SIG-M5 treated with dmso at 0.1 percent for 504 hours (cell line): ENCODE measurements around the gene KANSL1.
"Not testable (repeated sequence)": the region's sequence is repeated elsewhere in the genome, so short reads cannot be mapped to it uniquely, and the experiment has no call there.

Experiments used
- DNase-seq: peaks from one replicate; lab custom pipeline; 2025; ENCODE audit not compliant: unreplicated experiment; lab: John Stamatoyannopoulos, UW

KANSL1 gene

DNA sequence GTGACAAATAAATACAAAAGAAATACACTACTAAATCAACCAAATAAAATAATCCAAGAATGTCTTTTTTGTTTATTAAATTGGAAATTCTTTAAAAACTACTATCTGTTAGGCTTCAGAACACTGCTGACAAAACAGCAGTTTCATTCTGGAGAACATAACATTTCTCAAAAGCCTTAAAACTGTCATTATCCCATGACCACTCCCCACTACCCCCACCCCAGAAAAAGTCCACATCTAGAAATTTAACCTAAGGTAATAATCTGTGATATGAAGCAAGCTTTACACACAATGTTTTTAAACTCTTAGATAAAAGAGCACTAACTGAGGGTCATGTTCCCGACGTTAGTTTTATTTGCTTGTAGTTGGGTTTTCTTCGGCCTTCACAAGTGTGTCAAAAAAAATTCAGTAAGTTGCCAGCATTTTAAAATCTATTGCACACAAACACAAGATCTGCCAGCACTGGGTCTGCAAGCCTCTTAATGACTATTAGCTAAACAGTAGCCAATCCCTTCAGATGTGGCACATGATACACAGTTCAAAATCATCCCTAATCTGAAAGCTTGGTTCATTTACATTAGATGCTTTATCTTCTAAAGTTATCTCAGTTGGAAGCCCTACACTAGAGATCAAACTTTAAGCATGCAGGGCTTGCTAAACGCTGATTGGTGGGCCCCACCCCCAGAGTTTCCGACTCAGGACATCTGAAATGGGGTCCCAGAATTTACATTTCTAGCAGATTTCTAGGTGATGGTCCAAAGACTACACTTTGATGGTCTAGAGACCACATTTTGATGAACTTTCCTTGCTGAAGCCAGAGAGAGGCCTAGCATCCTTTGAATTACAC lies 75.2 kb downstream of the KANSL1 start:
- DNase-seq, result no peak

DNA sequence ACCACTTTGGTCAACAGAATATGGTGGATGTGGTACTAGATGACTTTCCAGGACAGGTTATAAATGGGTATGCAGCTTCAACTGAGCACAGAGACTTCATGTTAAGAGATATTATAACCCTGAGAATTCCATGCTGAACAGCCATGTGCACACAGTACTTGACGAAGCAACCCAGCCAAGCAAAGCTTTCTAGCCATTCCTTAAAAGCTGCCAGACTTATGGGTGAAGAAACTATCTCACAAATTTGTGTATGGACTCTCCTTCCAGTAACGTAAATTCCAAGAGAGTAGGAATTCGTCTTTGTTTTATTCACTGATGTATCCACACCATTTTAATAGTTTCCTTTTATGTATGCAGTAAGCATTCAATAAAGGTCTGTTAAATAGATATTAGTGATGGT lies 76.1 kb downstream of the KANSL1 start:
- no peak for DNase-seq

DNA sequence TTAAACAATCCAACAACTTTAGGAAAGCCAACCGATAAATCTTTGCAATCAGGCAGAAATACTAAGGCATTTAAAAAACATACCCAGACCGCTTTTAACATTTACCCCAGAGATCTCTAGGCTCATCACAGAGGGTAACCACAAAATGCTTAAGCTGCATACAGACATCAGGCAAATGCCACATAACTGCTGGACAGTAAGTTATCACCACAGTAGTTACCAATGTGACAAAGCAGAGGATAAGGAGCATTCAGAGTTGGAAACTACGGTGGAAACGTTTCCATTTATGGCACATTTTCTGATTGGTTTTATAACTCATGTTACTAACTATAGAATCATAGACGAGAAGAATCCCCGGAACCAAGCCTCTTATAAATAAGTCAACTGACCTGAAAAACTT lies 77.5 kb downstream of the KANSL1 start:
- DNase-seq, result no peak

DNA sequence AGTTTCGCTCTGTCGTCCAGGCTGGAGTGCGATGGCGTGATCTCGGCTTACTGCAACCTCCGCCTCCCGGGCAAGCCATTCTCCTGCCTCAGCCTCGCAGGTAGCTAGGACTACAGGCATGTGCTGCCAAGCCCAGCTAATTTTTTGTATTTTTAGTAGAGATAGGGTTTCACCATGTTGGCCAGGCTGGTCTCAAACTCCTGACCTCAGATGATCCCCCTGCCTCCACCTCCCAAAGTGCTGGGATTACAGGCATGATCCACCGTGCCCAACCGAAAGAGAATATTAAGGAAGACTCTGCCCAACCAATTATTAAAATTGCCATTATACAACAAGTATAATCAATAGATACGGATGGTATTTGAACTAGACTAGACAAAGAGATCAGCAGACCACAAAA lies 82.0 kb downstream of the KANSL1 start:
- not testable (repeated sequence) for DNase-seq

DNA sequence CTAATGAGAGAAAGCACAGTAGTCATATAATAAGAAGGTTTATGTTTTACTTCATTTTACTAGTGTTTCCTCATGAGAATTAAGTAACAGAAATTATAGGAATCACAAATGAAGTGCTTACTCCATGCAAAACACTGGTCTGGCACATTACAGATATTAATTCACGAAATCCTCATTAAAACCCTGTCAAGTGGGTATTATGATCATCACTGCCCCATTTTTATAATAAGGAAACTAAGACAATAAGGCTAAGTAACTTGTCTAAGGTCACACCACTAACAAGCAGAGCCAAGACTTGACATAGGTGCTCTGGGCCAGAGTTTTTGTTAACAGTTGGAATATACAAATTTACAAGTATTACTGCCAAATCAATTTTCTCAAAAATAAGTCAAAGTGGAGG lies 83.0 kb downstream of the KANSL1 start:
- DNase-seq, result no peak

DNA sequence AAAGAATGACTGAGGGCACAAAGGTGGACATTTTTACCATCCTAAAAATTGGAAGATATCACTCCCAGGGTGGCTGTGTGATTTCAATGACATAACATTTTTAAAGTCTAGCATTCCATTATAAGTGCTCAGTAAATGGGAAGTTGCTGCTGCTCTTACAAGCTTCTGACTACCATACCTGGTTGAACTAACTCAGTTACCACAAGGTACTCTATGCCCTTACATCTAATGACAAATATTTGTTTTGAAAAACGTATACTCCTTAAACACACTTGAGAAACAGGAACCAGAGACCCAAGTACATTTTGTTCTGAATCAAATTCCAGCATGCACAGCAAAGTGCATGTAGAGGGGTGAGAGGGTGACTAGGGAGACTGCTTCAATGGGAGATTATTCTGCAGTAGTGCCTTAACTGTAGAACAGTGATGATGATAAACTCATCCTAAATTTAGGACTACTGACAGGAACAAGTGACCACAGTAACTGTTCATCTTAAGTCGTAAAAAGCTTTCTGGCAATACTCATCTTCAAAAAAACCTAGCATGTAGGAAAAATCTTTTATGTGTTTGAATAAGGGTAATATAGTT lies 83.5 kb downstream of the KANSL1 start:
- no peak for DNase-seq

DNA sequence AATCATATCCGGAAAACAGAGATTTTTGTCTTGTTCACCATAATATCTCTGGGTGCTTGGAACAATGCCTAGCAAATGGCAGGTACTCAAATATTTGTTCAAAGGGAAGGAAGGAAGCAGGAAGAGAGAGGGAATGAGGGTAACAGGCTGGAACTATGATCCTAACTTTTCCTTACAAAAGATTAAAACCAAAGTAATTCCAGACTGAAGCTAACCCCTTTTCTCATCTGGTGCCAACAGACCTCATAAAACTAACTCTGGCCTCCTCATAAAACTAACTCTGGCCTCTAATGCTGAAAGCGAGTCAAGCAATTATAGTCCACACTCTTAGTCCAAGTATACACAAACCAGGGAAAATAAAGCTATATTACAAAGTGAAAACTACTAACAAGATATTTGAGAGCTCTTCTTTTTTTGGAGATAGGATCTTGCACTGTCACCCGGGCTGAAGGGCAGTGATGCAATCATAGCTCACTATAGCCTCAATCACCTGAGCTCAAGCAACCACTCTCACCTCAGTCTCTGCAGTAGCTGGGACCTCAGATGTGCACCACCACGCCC lies 84.6 kb downstream of the KANSL1 start:
- no peak for DNase-seq

DNA sequence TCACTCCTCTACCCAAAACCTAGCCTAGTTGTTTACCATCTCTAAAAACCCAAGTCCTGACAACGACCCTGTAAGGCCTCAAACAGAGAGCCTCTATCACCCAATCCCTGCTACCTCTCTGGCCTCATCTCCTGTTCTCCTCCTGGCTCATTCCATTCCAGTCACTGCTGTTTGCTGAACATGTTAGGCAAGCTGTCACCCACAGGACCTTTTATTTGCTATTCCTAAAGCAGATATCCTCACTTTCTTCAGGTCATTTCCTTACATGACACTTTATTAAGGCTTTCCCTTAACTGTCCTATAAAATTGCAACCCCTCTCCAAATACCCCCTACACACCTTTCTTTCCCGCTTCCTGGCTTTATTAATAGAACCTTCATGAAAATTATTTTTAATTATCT lies 85.1 kb downstream of the KANSL1 start:
- DNase-seq, result no peak

DNA sequence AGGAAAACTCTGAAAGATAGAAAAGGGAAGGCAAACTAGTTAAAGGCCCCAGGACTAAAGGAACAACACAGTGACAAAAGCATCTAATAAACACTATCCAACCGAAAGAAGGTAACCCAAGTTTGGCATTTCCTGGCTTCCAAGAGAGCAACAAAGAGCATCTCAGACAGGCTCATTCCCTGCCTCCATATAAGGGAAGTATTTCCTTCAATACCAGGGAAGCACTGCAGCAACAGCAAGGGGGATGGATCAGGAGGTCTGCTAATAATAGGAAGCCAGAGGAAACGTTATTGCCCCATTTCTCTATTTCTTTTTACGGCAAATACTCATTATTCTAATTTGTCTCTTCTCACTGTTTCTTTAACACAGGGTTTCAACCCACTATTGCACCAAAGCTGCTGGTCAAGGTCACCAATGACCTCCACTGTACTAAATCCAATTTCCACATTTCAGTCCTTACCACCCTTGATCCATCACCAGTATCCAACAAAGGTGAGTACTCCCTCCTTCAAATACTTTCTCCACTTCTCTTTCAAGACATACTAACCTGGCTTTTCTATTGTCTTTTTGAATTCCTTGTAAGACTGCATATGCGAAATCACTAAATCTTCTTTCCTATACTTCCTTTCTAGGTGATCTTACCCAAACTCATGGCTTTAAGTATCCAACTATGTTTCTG lies 86.1 kb downstream of the KANSL1 start:
- no peak for DNase-seq

DNA sequence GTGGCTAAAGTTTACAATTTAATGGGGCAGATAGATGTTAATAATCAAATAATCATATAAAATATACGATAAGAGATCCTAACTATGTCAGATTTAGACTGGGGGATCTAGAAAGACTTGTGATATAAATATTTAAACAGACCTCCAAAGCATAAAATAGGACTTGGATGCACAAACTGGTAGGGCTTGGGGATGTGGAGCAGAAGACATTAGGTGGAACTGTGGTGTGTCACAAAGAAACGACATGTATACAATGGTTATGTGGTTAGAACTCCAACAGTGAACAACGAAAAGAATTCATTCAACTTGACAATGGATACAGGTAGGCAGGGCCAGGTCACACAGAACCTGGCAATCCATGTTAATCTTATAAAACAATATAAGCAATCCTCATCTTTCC lies 90.4 kb downstream of the KANSL1 start:
- DNase-seq, result not testable (repeated sequence)

DNA sequence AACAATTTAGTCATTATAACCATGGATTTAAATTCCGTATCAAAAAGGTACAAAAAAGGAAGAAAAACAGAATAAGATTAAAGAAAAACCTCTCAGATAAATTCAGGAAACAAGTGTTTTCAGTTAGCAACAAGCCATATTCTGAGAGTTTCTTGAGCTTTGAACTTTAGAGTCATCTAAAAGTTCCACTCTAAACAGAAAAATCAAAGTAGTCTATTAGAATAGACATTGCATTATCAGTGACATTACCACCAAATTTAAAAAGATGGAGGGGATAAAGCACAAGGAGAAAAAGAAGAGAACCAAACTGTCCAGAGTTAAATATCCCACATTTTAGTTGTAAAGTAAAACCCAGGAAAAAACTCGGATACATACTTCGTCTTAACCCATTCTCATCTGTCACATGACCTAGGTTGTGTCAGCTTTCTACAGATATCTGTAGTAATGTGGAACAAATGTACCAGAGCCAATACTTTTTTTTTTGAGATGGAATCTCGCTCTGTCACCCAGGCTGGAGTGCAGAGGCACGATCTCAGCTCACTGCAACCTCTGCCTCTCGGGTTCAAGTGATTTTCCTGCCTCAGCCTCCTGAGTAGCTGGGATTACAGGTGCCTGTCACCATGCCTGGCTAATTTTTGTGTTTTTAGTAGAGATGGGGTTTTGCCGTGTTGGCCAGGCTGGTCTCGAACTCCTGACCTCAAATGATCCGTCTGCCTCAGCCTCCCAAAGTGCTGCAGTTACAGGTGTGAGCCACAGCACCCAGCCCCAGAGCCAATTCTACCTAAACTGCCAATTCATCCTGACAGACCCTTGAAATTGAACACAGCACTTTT lies 91.2 kb downstream of the KANSL1 start:
- DNase-seq, result not testable (repeated sequence)

DNA sequence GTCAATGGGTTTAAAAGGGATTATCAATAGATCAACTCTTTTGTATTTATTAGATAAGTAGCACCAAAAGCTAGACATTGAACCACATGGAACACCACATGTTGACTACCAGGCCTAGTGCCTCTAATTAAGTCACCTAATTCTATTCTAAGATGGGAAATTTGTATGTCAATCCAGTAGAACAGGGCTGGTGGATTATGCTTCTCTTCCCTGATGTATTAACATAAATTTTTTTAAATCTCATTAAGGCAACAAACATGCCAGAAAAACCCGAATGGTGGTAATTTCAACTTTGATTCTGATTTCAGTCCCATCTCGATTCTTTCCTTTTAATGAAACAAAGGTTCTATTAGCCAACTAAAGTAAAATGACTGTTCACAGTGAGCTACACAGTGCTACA lies 92.6 kb downstream of the KANSL1 start:
- DNase-seq, result no peak

DNA sequence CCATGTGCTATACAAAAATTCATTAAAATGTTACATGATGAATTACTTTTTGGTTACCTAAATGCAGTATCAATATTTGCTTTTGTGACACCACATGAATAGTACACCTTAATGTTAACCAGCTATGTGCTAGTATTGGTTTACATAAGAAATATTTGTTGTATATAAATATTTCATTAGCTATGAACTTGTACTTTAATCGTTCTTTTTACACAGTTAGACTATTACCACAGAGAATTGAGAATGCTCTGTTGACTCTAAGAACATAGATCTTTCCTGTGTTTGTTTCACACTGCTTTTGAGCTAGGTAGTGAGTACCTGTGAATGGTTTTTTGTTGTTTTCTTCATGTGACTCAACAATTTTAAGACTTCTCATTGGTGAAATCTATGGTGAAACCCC lies 93.4 kb downstream of the KANSL1 start:
- DNase-seq, result no peak

DNA sequence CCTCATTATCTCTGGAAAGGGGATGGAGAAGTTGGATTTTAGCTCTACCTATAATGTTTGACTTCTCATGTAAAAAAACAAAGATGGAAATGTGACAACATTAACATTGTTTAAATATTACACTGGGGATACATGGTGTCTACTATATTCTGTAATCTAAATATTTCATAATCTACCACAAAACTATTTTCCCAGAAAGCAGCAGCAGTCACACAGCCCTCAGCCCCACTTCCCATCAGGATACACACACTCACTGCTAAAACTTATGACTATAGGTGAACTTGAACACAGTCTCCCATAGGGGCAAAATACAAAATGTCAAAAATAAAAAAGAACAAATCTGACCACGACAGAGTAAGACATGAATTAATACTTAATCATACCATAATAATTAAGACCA lies 95.7 kb downstream of the KANSL1 start:
- DNase-seq, result no peak

DNA sequence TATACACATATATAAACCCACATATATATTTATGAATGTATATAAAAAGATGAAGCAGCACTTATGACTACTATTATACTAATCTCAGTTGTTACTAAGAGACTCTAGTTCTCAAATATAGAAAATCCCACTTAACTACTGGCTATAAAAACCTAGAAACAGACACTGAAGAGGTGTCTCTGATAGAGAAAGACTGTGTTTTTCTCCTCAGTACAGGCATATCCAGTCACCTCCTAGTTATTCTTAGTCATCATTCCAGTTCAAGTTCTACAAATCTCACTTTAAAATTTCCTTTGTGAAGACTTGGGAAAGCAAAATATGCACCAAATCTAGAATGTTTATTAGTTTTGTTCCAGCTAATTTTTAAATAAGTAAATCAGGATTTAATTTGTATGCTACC lies 100.2 kb downstream of the KANSL1 start:
- no peak for DNase-seq

DNA sequence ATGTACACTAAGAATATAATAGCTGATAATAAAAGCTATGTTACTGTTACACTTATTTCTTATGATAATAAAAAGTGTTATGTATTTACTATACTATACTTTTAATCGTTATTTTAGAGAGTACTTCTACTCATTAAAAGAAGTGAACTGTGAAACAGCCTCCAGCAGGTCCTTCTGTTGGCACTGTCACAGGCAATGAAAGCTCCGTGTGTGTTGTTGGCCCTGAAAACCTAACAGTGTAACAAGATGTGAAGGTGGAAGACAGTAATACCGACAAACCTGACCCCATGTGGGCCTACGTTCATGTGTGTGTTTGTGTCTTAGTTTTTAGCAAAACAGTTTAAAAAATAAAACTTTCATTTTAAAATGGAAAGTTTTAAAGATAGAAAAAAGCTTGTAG lies 102.4 kb downstream of the KANSL1 start:
- DNase-seq, result no peak

DNA sequence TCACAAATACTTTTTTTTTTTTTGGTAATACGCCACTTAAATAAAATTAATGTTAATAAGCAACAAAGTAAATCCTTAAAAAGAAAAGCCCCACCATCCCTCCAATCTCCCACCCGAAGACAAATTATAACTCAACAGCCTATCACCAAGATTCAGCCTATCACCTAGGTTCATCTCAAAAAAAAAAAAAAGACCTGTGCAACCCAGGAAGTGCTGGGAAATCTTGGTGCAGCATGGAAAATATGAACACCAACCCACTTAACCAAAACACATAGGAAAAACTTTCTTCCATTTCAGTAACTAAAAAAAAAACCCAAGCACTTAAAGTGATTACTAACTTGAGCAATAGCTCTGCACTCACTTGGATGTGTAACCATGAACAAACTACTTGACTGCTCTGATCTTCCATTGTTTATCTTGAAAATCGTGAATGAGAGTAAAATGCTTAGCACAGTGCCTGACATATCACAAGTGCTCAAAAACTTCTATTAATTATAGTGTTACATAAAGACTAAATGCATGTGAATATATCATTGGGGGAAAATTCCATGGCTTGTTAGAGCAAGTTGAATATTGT lies 103.8 kb downstream of the KANSL1 start:
- DNase-seq, result no peak

DNA sequence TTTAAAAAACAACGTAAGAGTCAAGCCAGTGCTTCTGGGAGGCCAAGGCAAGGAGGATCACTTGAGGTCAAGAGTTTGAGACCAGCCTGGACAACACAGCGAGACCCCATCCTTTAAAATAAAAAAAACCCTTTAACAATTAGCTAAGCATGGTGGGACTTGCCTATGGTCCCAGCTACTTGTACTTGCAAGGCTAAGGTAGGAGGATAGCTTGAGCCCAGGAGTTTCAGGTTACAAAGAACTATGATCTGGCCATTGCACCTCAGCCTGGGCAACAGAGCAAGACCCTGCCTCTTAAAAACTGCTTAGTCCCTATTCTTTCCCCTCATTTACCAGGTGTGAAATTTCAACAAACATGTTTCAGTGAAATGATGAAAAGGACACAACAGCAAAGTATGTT lies 104.6 kb downstream of the KANSL1 start:
- no peak for DNase-seq

DNA sequence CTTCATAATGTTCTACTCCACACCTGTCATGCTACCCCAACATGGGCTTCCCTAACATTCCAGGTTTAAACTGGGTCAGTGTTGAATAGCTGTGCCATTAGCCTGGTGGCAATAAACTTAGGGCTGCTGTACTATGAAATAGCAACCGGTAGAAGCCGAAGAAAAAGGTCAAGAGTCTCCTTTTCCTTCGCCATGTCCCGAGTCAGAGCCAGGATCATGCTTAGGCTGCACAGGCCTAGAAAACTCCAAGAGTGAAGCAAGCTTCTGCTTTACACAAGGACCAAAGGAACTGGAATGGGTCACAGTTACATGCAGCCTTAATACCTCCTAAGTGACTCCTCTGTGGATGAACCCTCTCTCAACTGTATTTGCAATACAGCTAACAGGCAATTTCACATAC lies 105.4 kb downstream of the KANSL1 start:
- not testable (repeated sequence) for DNase-seq

DNA sequence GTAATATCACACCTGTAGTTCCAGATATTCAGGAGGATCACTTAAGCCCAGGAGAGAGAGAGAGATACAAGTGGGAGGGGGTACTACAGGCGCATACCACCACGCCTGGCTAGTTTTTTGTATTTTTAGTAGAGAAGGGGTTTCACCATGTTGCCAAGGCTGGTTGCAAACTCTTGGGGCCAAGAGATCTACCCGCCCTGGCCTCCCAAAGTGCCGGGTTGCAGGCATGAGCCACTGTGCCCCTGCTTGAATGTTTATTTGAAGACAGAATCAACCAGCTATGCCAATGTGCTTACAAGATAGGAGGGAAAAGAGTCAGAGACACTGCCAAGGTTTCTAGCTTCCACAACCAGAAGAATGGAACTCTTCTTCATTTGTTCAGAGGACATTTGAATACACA lies 106.4 kb downstream of the KANSL1 start:
- no peak for DNase-seq

DNA sequence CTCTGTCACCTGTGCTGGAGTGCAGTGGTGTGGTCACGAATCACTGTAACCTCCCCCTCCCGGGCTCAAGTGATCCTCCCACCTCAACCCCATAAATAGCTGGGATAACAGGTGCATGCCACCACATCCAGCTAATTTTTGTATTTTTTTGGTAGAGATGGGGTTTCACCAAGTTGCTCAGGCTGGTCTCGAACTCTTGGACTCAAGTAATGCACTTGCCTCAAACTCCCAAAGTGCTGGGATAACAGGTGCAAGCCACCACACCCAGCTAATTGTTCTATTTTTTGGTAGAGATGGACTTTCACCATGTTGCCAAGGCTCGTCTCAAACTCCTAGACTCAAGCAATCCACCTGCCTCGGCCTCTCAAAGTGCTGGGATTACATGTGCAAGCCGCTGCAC lies 107.7 kb downstream of the KANSL1 start:
- no peak for DNase-seq
